ENCODE data around the gene GDF11.

DNA sequence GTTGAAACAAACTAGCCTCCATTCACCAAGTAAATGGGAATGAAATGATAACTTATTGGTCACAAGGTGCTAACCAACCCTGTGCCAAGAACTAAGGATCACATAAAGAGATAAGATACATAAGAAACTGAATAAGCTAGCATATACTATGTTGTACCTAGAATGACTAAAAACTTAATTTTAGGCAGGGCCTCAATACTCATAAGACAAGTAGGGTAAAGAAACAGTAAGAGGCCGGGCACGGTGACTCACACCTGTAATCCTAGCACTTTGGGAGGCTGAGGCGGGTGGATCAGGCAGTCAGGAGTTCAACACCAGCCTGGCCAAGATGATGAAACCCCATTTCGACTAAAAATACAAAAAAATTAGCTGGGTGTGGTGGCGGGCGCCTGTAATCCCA lies 17.7 kb downstream of the GDF11 start:
- TF ChIP-seq, protein P1, sequence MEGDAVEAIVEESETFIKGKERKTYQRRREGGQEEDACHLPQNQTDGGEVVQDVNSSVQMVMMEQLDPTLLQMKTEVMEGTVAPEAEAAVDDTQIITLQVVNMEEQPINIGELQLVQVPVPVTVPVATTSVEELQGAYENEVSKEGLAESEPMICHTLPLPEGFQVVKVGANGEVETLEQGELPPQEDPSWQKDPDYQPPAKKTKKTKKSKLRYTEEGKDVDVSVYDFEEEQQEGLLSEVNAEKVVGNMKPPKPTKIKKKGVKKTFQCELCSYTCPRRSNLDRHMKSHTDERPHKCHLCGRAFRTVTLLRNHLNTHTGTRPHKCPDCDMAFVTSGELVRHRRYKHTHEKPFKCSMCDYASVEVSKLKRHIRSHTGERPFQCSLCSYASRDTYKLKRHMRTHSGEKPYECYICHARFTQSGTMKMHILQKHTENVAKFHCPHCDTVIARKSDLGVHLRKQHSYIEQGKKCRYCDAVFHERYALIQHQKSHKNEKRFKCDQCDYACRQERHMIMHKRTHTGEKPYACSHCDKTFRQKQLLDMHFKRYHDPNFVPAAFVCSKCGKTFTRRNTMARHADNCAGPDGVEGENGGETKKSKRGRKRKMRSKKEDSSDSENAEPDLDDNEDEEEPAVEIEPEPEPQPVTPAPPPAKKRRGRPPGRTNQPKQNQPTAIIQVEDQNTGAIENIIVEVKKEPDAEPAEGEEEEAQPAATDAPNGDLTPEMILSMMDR (conservative IDR thresholded peaks at IDR 0.05; ENCODE audit: low read depth, low read length), result no peak
- TF ChIP-seq RAD21 (IDR thresholded peaks at IDR 0.05; ENCODE audit: low read length), result no peak
- TF ChIP-seq CHD1 (IDR thresholded peaks at IDR 0.05; ENCODE audit: low read depth, low read length), result no peak
- TF ChIP-seq SMC3 (IDR thresholded peaks at IDR 0.05; ENCODE audit: low read depth, low read length), result no peak
- TF ChIP-seq POLR2A (IDR thresholded peaks at IDR 0.05; ENCODE audit: low read depth, low read length), result no peak
- no peak for TF ChIP-seq RFX5 (IDR thresholded peaks at IDR 0.05; ENCODE audit: low read depth, low read length)
- TF ChIP-seq, protein P2, sequence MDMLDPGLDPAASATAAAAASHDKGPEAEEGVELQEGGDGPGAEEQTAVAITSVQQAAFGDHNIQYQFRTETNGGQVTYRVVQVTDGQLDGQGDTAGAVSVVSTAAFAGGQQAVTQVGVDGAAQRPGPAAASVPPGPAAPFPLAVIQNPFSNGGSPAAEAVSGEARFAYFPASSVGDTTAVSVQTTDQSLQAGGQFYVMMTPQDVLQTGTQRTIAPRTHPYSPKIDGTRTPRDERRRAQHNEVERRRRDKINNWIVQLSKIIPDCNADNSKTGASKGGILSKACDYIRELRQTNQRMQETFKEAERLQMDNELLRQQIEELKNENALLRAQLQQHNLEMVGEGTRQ (IDR thresholded peaks at IDR 0.05; ENCODE audit: low read depth, low read length), result no peak
- TF ChIP-seq MAFK (IDR thresholded peaks at IDR 0.05; ENCODE audit: low read depth, low read length), result no peak
- no peak for TF ChIP-seq FOS (IDR thresholded peaks at IDR 0.05; ENCODE audit: low read depth, low read length)

Data from IMR-90 (cell line).